OCI-M2 (cell line): Measurements from ENCODE around the gene SLC1A5.

Source experiments
- DNase-seq: peaks from one replicate; lab custom pipeline; 2025; ENCODE audit not compliant: unreplicated experiment; lab: John Stamatoyannopoulos, UW

Gene SLC1A5

DNA sequence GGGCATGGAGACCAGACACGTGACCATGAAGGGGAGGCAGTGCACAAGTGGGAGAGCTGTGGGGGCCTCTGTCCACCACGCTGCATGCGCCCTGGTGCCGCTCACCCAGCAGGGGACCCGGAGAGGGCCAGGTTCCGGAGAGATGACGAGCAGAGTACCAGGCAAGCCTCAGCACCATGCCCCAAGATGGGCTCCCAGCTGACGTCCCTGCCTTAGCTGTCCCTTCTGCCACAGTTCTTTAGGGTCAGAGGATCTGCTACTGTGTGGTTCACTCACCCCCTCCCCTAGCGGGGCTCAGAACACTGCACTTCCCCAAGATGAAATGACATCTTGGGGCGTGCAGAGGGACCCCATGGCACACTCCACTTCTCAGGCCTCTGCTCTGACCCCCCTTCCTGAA is 61.8 kb downstream of the SLC1A5 start:
- DNase-seq, result no peak

DNA sequence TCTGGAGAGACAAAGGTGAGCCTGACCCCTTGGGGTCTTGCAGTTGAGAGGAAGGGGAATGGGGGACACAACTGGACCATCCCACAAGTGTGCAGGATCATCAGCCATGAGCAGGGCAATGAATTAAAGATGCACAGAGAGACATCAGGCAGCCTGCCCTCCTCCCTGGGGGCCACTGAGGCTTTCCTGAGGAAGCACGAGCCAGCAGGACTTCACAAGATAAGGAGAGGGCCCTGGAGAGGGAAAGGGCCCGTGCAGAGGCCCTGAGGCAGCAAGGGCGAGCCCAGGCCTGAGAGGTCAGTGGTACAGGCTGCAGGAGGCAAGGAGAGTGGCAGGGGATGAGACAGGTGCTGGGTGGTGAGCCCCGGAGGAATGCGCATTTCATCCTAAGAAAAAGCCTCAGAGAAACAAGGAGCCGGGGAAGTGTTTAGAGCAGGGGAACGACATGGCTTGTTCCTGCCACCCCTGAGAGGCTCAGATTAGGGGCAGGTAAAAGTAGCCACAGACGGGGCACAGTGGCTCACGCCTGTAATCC is 62.5 kb downstream of the SLC1A5 start:
- no peak for DNase-seq

DNA sequence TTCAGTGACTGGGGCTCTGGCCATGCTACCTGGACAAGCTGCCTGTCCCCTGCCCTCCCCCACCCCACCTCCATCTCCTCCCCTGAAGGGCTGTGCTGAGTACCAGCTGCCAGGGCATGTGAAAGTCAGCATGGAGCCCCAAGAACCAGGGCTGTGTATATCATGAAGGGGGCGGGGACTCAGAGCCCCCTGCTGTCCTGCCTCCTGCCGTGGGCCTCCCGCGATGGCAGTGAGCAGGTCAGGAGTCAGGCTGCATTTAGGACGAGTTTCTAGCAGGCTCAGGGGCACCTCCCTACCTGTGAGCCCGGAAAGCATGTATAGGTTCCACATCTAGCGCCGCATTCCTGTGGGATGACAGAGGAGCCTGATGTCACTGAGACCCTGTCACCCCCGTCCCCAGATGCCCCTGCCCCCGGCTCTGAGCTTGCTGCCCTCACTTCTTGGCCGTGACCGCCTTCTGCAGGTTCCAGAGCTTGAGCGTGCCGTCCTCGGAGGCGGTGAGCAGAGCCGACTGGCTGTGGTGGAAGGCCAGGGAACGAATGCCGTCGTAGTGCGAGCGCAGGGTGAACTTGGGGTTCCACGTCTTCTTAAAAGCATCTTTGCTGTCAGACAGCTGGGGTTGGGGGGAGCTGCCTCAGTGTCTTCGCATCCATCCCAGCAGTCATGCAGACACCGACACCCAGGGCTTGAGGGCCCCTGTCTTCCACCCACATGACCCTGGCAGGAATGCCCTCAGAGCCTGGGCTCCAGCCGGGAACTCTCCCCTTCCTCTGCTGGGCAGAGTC is 63.2 kb downstream of the SLC1A5 start:
- no peak for DNase-seq
